ENCODE measurements around the gene FREM2.

The FREM2 gene

GRCh38 chr13:38775085-38775484 is 88.2 kb downstream of the FREM2 start:
- no peak overlapping the region for H3K27ac ChIP-seq (ENCODE audit: low read depth, low read length)
- H3K4me1 ChIP-seq (ENCODE audit: control insufficient read depth in 1 of 2, insufficient read depth in 2 of 2, low read length in 2 of 2): no peaks in the 10 kb centered on the region
- H3K27me3 ChIP-seq (ENCODE audit: control insufficient read depth in 1 of 2, insufficient read depth in 2 of 2, low read length in 2 of 2): no peaks in the 10 kb centered on the region
- H3K9me3 ChIP-seq (ENCODE audit: control insufficient read depth in 1 of 2, low read length in 2 of 2): no peaks in the 10 kb centered on the region
- no peak overlapping the region for H3K9ac ChIP-seq (ENCODE audit: low read depth in 1 of 2, low read length in 2 of 2)
- H3K36me3 ChIP-seq (ENCODE audit: control insufficient read depth in 1 of 2, insufficient read depth in 2 of 2, low read length in 2 of 2): no peaks in the 10 kb centered on the region
- H3K4me3 ChIP-seq (ENCODE audit: low read depth in 1 of 2, low read length in 2 of 2): no peak overlapping the region

GRCh38 chr13:38777347-38778119 is 90.7 kb downstream of the FREM2 start:
- Histone ChIP-seq H3K27ac (ENCODE audit: low read depth, low read length) (no peak overlapping the region), H3K9me3 (ENCODE audit: control insufficient read depth in 1 of 2, low read length in 2 of 2) (no peaks in the 10 kb centered on the region), H3K4me3 (ENCODE audit: low read depth in 1 of 2, low read length in 2 of 2) (no peak overlapping the region), H3K36me3 (ENCODE audit: control insufficient read depth in 1 of 2, insufficient read depth in 2 of 2, low read length in 2 of 2) (no peaks in the 10 kb centered on the region), H3K9ac (ENCODE audit: low read depth in 1 of 2, low read length in 2 of 2) (no peak overlapping the region), H3K27me3 (ENCODE audit: control insufficient read depth in 1 of 2, insufficient read depth in 2 of 2, low read length in 2 of 2) (no peaks in the 10 kb centered on the region), H3K4me1 (ENCODE audit: control insufficient read depth in 1 of 2, insufficient read depth in 2 of 2, low read length in 2 of 2) (no peaks in the 10 kb centered on the region)

- H3K36me3 ChIP-seq (ENCODE audit: control insufficient read depth in 1 of 2, insufficient read depth in 2 of 2, low read length in 2 of 2): no peaks in the 10 kb centered on the region
- H3K27ac ChIP-seq (ENCODE audit: low read depth, low read length): no peak overlapping the region
- no peaks in the 10 kb centered on the region for H3K9me3 ChIP-seq (ENCODE audit: control insufficient read depth in 1 of 2, low read length in 2 of 2)
- no peaks in the 10 kb centered on the region for H3K4me1 ChIP-seq (ENCODE audit: control insufficient read depth in 1 of 2, insufficient read depth in 2 of 2, low read length in 2 of 2)
- H3K4me3 ChIP-seq (ENCODE audit: low read depth in 1 of 2, low read length in 2 of 2): no peak overlapping the region
- H3K27me3 ChIP-seq (ENCODE audit: control insufficient read depth in 1 of 2, insufficient read depth in 2 of 2, low read length in 2 of 2): no peaks in the 10 kb centered on the region
- no peak overlapping the region for H3K9ac ChIP-seq (ENCODE audit: low read depth in 1 of 2, low read length in 2 of 2)
Measured at GRCh38 chr13:38781539-38781938, 94.7 kb downstream of the FREM2 start.

GRCh38 chr13:38784036-38784880 is 97.4 kb downstream of the FREM2 start:
- no peak overlapping the region for H3K4me3 ChIP-seq (ENCODE audit: low read depth in 1 of 2, low read length in 2 of 2)
- H3K9ac ChIP-seq (ENCODE audit: low read depth in 1 of 2, low read length in 2 of 2): no peak overlapping the region
- no peaks in the 10 kb centered on the region for H3K9me3 ChIP-seq (ENCODE audit: control insufficient read depth in 1 of 2, low read length in 2 of 2)
- H3K27me3 ChIP-seq (ENCODE audit: control insufficient read depth in 1 of 2, insufficient read depth in 2 of 2, low read length in 2 of 2): no peaks in the 10 kb centered on the region
- no peaks in the 10 kb centered on the region for H3K4me1 ChIP-seq (ENCODE audit: control insufficient read depth in 1 of 2, insufficient read depth in 2 of 2, low read length in 2 of 2)
- no peaks in the 10 kb centered on the region for H3K36me3 ChIP-seq (ENCODE audit: control insufficient read depth in 1 of 2, insufficient read depth in 2 of 2, low read length in 2 of 2)
- H3K27ac ChIP-seq (ENCODE audit: low read depth, low read length): no peak overlapping the region

- H3K27ac ChIP-seq (ENCODE audit: low read depth, low read length): no peak overlapping the region
- H3K9me3 ChIP-seq (ENCODE audit: control insufficient read depth in 1 of 2, low read length in 2 of 2): no peaks in the 10 kb centered on the region
- no peaks in the 10 kb centered on the region for H3K4me1 ChIP-seq (ENCODE audit: control insufficient read depth in 1 of 2, insufficient read depth in 2 of 2, low read length in 2 of 2)
- no peaks in the 10 kb centered on the region for H3K27me3 ChIP-seq (ENCODE audit: control insufficient read depth in 1 of 2, insufficient read depth in 2 of 2, low read length in 2 of 2)
- no peak overlapping the region for H3K4me3 ChIP-seq (ENCODE audit: low read depth in 1 of 2, low read length in 2 of 2)
- H3K36me3 ChIP-seq (ENCODE audit: control insufficient read depth in 1 of 2, insufficient read depth in 2 of 2, low read length in 2 of 2): no peaks in the 10 kb centered on the region
- no peak overlapping the region for H3K9ac ChIP-seq (ENCODE audit: low read depth in 1 of 2, low read length in 2 of 2)
Measured at GRCh38 chr13:38785042-38785441, 98.2 kb downstream of the FREM2 start.

- Histone ChIP-seq H3K4me3 (ENCODE audit: low read depth in 1 of 2, low read length in 2 of 2) (no peak overlapping the region), H3K9ac (ENCODE audit: low read depth in 1 of 2, low read length in 2 of 2) (no peak overlapping the region), H3K36me3 (ENCODE audit: control insufficient read depth in 1 of 2, insufficient read depth in 2 of 2, low read length in 2 of 2) (no peaks in the 10 kb centered on the region), H3K27ac (ENCODE audit: low read depth, low read length) (no peak overlapping the region), H3K27me3 (ENCODE audit: control insufficient read depth in 1 of 2, insufficient read depth in 2 of 2, low read length in 2 of 2) (no peaks in the 10 kb centered on the region), H3K9me3 (ENCODE audit: control insufficient read depth in 1 of 2, low read length in 2 of 2) (no peaks in the 10 kb centered on the region), H3K4me1 (ENCODE audit: control insufficient read depth in 1 of 2, insufficient read depth in 2 of 2, low read length in 2 of 2) (no peaks in the 10 kb centered on the region)
Measured at GRCh38 chr13:38785490-38785889, 98.6 kb downstream of the FREM2 start.

- Histone ChIP-seq H3K27ac (ENCODE audit: low read depth, low read length) (no peak overlapping the region), H3K4me3 (ENCODE audit: low read depth in 1 of 2, low read length in 2 of 2) (no peak overlapping the region), H3K27me3 (ENCODE audit: control insufficient read depth in 1 of 2, insufficient read depth in 2 of 2, low read length in 2 of 2) (no peaks in the 10 kb centered on the region), H3K4me1 (ENCODE audit: control insufficient read depth in 1 of 2, insufficient read depth in 2 of 2, low read length in 2 of 2) (no peaks in the 10 kb centered on the region), H3K36me3 (ENCODE audit: control insufficient read depth in 1 of 2, insufficient read depth in 2 of 2, low read length in 2 of 2) (no peaks in the 10 kb centered on the region), H3K9ac (ENCODE audit: low read depth in 1 of 2, low read length in 2 of 2) (no peak overlapping the region), H3K9me3 (ENCODE audit: control insufficient read depth in 1 of 2, low read length in 2 of 2) (no peaks in the 10 kb centered on the region)
Measured at GRCh38 chr13:38787550-38787949, 100.7 kb downstream of the FREM2 start.

GRCh38 chr13:38796890-38797289 is 110.0 kb downstream of the FREM2 start:
- no peaks in the 10 kb centered on the region for H3K4me1 ChIP-seq (ENCODE audit: control insufficient read depth in 1 of 2, insufficient read depth in 2 of 2, low read length in 2 of 2)
- no peaks in the 10 kb centered on the region for H3K9me3 ChIP-seq (ENCODE audit: control insufficient read depth in 1 of 2, low read length in 2 of 2)
- H3K9ac ChIP-seq (ENCODE audit: low read depth in 1 of 2, low read length in 2 of 2): no peak overlapping the region
- no peaks in the 10 kb centered on the region for H3K27me3 ChIP-seq (ENCODE audit: control insufficient read depth in 1 of 2, insufficient read depth in 2 of 2, low read length in 2 of 2)
- no peak overlapping the region for H3K27ac ChIP-seq (ENCODE audit: low read depth, low read length)
- no peaks in the 10 kb centered on the region for H3K36me3 ChIP-seq (ENCODE audit: control insufficient read depth in 1 of 2, insufficient read depth in 2 of 2, low read length in 2 of 2)
- H3K4me3 ChIP-seq (ENCODE audit: low read depth in 1 of 2, low read length in 2 of 2): no peak overlapping the region

- H3K36me3 ChIP-seq (ENCODE audit: control insufficient read depth in 1 of 2, insufficient read depth in 2 of 2, low read length in 2 of 2): no peaks in the 10 kb centered on the region
- no peaks in the 10 kb centered on the region for H3K27me3 ChIP-seq (ENCODE audit: control insufficient read depth in 1 of 2, insufficient read depth in 2 of 2, low read length in 2 of 2)
- H3K4me3 ChIP-seq (ENCODE audit: low read depth in 1 of 2, low read length in 2 of 2): no peak overlapping the region
- H3K4me1 ChIP-seq (ENCODE audit: control insufficient read depth in 1 of 2, insufficient read depth in 2 of 2, low read length in 2 of 2): no peaks in the 10 kb centered on the region
- no peak overlapping the region for H3K9ac ChIP-seq (ENCODE audit: low read depth in 1 of 2, low read length in 2 of 2)
- H3K9me3 ChIP-seq (ENCODE audit: control insufficient read depth in 1 of 2, low read length in 2 of 2): peaks cover 0 to under 1% of the 10 kb centered on the region in 2 donors
- no peak overlapping the region for H3K27ac ChIP-seq (ENCODE audit: low read depth, low read length)
Measured at GRCh38 chr13:38803531-38803930, 116.7 kb downstream of the FREM2 start.

- no peak overlapping the region for H3K9ac ChIP-seq (ENCODE audit: low read depth in 1 of 2, low read length in 2 of 2)
- no peak overlapping the region for H3K27ac ChIP-seq (ENCODE audit: low read depth, low read length)
- H3K9me3 ChIP-seq (ENCODE audit: control insufficient read depth in 1 of 2, low read length in 2 of 2): peaks cover 0 to 3% of the 10 kb centered on the region in 2 donors
Measured at GRCh38 chr13:38804061-38804460, 117.2 kb downstream of the FREM2 start.

More at GRCh38 chr13:38804061-38804460, 117.2 kb downstream of the FREM2 start:
- Histone ChIP-seq H3K27me3 (ENCODE audit: control insufficient read depth in 1 of 2, insufficient read depth in 2 of 2, low read length in 2 of 2) (no peaks in the 10 kb centered on the region), H3K36me3 (ENCODE audit: control insufficient read depth in 1 of 2, insufficient read depth in 2 of 2, low read length in 2 of 2) (no peaks in the 10 kb centered on the region), H3K4me3 (ENCODE audit: low read depth in 1 of 2, low read length in 2 of 2) (no peak overlapping the region), H3K4me1 (ENCODE audit: control insufficient read depth in 1 of 2, insufficient read depth in 2 of 2, low read length in 2 of 2) (no peaks in the 10 kb centered on the region)

All from duodenal mucosa (tissue), 2 donors.